GM12878 (cell line): ENCODE measurements around the gene SOBP. TPM values are rescaled to one million over a fixed set of nuclear protein-coding genes. Genes with fewer than 3 reads are reported as not detected.

Experiments
- CEBPZ ChIP-seq: fragments of 150-350 bp; IDR thresholded peaks from 2 replicates; pipeline ENCODE4 v1.6.1; 2016; ENCODE audit warnings: low read depth, low read length
- IRF3 ChIP-seq: fragments of 450-650 bp; IDR thresholded peaks from 2 replicates; pipeline ENCODE4 v1.6.1; 2014; ENCODE audit warnings: mild to moderate bottlenecking
- JUNB ChIP-seq: IDR thresholded peaks from 2 replicates; pipeline ENCODE4 v1.6.1; 2016; ENCODE audit warnings: antibody characterized with exemption, mild to moderate bottlenecking
- MAX ChIP-seq: IDR thresholded peaks from 2 replicates; pipeline ENCODE4 v1.6.1; 2012; ENCODE audit warnings: low read depth, low read length, improper control_type of control experiment
- PRDM15 ChIP-seq: fragments of 450-650 bp; formaldehyde crosslinking; IDR thresholded peaks from 2 replicates; pipeline ENCODE4 v1.4.0; 2020; ENCODE audit warnings: mild to moderate bottlenecking, moderate library complexity
- SREBF1 ChIP-seq: IDR thresholded peaks from 2 replicates; pipeline ENCODE4 v1.6.1; 2012; ENCODE audit warnings: mild to moderate bottlenecking, low read length
- polyA plus RNA-seq, 11 experiments: library from polyadenylated mRNA; depleted of rRNA in 4 of 11; unstranded in 6 of 11; stranded (reverse) in 5 of 11; fragments of >200 nt; fragmentation: Nextera tagmentation in 4 of 11; fragmentation: Illumina TruSeq in 1 of 11; extraction: Ambion mirVana in 4 of 11; extraction: Trizol in 1 of 11; gene quantifications; 1 replicate in 1 of 11; 2 replicates in 10 of 11; pipeline versions ENCODE4 v1.2.1 to v1.2.3, GENCODE V29; 2011 to 2016; ENCODE audit warnings: inconsistent platforms in 2 of 11, missing spikeins in 2 of 11, low read depth in 1 of 11
- total RNA-seq, 4 experiments: library from RNA; depleted of rRNA in 3 of 4; stranded (reverse); fragments of >200 nt in 3 of 4; fragmentation: Illumina TruSeq in 1 of 4; extraction: Trizol in 1 of 4; gene quantifications; 2 replicates each; pipeline versions ENCODE4 v1.2.1 to v1.2.3, GENCODE V29; 2013 to 2021

The SOBP gene
- total and polyA plus RNA-seq, 10 of the 15 experiments (the other 5 are each of a cell fraction or from before 2014, with no cell fraction given): 0.49 to 1.9 (median 0.78) TPM

- TF ChIP-seq PRDM15: no peak
- TF ChIP-seq MAX: no peak
- TF ChIP-seq CEBPZ: no peak
- TF ChIP-seq IRF3: no peak
- no peak for TF ChIP-seq JUNB
- no peak for TF ChIP-seq SREBF1
These were observed 167.4 kb downstream of the SOBP start (continued) for GRCh38 chr6:107657373-107657754.
